Measurements from ENCODE around the gene TRPC4AP. TPM values are rescaled to one million over a fixed set of nuclear protein-coding genes. Genes with fewer than 3 reads are reported as not detected.

TRPC4AP gene
- total and polyA plus RNA-seq, 12 donors, result 33.8 to 87.2 (median 78.1) TPM

- no peaks in the 10 kb centered on the region for H3K9me3 ChIP-seq (replicated peaks in 1 of 3)
- no peak overlapping the region for H3K4me3 ChIP-seq
- TF ChIP-seq POLR2A (IDR thresholded peaks at IDR 0.05), result no peak
- H3K4me1 ChIP-seq (replicated peaks in 1 of 2), result peaks cover 0 to 27% of the 10 kb centered on the region in 2 donors
- H3K27ac ChIP-seq, result peak overlapping the region in 1 of 5 donors; percentile 24
- intact Hi-C loops (cut with DNase I), result loop anchor here in 1 of 2 donors (10.0 kb wide), 1 partner anchor 64 kb away; no protein-coding TSS in a partner anchor
- H3K27me3 ChIP-seq, result no peaks in the 10 kb centered on the region
- DNase-seq, result peak in 1 of 7 donors; percentile 8
- 81 to 88% (median 85%) methylated on average over 12 of the region's 12 CpGs for WGBS, 4 donors
- H3K36me3 ChIP-seq (replicated peaks in 1 of 2), result peaks cover 0 to 47% of the 10 kb centered on the region in 2 donors
Measured at GRCh38 chr20:35021063-35021462, 71.5 kb downstream of the TRPC4AP start.

- peak in 1 of 7 donors; percentile 14 for DNase-seq
- no peaks in the 10 kb centered on the region for H3K9me3 ChIP-seq (replicated peaks in 1 of 3)
- peaks cover 0 to 27% of the 10 kb centered on the region in 2 donors for H3K4me1 ChIP-seq (replicated peaks in 1 of 2)
- peaks cover 0 to 47% of the 10 kb centered on the region in 2 donors for H3K36me3 ChIP-seq (replicated peaks in 1 of 2)
- no peaks in the 10 kb centered on the region for H3K27me3 ChIP-seq
- WGBS, 4 donors, result 76 to 84% (median 80%) methylated on average over 8 of the region's 8 CpGs
- intact Hi-C loops (cut with DNase I), result loop anchor here in 1 of 2 donors (10.0 kb wide), 1 partner anchor 64 kb away; no protein-coding TSS in a partner anchor
- H3K4me3 ChIP-seq, result no peak overlapping the region
- H3K27ac ChIP-seq, result peak overlapping the region in 1 of 5 donors; percentile 24
- TF ChIP-seq POLR2A (IDR thresholded peaks at IDR 0.05) (no peak), CTCF (IDR thresholded peaks at IDR 0.05) (no peak)
Measured at GRCh38 chr20:35020108-35020928, 72.3 kb downstream of the TRPC4AP start.

- Histone ChIP-seq H3K36me3 (replicated peaks in 1 of 2) (peaks cover 0 to 51% of the 10 kb centered on the region in 2 donors), H3K4me1 (replicated peaks in 1 of 2) (peaks cover 0 to 34% of the 10 kb centered on the region in 2 donors), H3K9me3 (replicated peaks in 1 of 3) (no peaks in the 10 kb centered on the region), H3K27ac (peak overlapping the region in 2 of 5 donors; percentile 50 to 54), H3K27me3 (no peaks in the 10 kb centered on the region), H3K4me3 (no peak overlapping the region)
- 71 to 90% (median 81%) methylated on average over 10 to 11 of the region's 11 CpGs for WGBS, 4 donors
- intact Hi-C loops (cut with DNase I), result no loop called here
- TF ChIP-seq CTCF (IDR thresholded peaks at IDR 0.05) (no peak), POLR2A (IDR thresholded peaks at IDR 0.05) (no peak)
- peak in 1 of 7 donors; percentile 13 for DNase-seq
Measured at GRCh38 chr20:35018590-35019371, 73.8 kb downstream of the TRPC4AP start.

- 84 to 91% (median 87%) methylated on average over 8 of the region's 8 CpGs for WGBS, 4 donors
- H3K27ac ChIP-seq, result peak overlapping the region in 2 of 5 donors; percentile 54 to 73
- DNase-seq, result no peak
- intact Hi-C loops (cut with DNase I), result no loop called here
- peaks cover 0 to 52% of the 10 kb centered on the region in 2 donors for H3K36me3 ChIP-seq (replicated peaks in 1 of 2)
- H3K4me3 ChIP-seq, result no peak overlapping the region
- no peaks in the 10 kb centered on the region for H3K9me3 ChIP-seq (replicated peaks in 1 of 3)
- H3K27me3 ChIP-seq, result no peaks in the 10 kb centered on the region
- H3K4me1 ChIP-seq (replicated peaks in 1 of 2), result peaks cover 12 to 42% of the 10 kb centered on the region in 2 donors
- TF ChIP-seq POLR2A (IDR thresholded peaks at IDR 0.05), result no peak
- no peak for TF ChIP-seq CTCF (IDR thresholded peaks at IDR 0.05)
Measured at GRCh38 chr20:35017099-35017835, 75.3 kb downstream of the TRPC4AP start.
